HL-60 (cell line): ENCODE results near the gene GIGYF1.

Experiments
- CTCF ChIP-seq: IDR thresholded peaks from one replicate; pipeline ENCODE4 v1.5.1; 2011; ENCODE audit warnings: low read length, control low read depth, inconsistent platforms; ENCODE audit not compliant: insufficient read depth
- POLR2AphosphoS5 ChIP-seq: IDR thresholded peaks from 2 replicates; pipeline ENCODE4 v1.6.1; 2012; ENCODE audit warnings: low read depth
- REST ChIP-seq: IDR thresholded peaks from 2 replicates; pipeline ENCODE4 v1.6.1; 2012; ENCODE audit warnings: low read depth; ENCODE audit not compliant: insufficient replicate concordance

GRCh38 chr7:100728196-100728595 lies 34.1 kb upstream of the GIGYF1 start:
- TF ChIP-seq CTCF = no peak
- no peak for TF ChIP-seq REST
- TF ChIP-seq POLR2AphosphoS5 = no peak
